Measurements from ENCODE around the gene CARD14. TPM values are rescaled to one million over a fixed set of nuclear protein-coding genes. Genes with fewer than 3 reads are reported as not detected.

Gene CARD14
- total RNA-seq, 1 donor from 2014 or later, result 0.50 TPM

DNA sequence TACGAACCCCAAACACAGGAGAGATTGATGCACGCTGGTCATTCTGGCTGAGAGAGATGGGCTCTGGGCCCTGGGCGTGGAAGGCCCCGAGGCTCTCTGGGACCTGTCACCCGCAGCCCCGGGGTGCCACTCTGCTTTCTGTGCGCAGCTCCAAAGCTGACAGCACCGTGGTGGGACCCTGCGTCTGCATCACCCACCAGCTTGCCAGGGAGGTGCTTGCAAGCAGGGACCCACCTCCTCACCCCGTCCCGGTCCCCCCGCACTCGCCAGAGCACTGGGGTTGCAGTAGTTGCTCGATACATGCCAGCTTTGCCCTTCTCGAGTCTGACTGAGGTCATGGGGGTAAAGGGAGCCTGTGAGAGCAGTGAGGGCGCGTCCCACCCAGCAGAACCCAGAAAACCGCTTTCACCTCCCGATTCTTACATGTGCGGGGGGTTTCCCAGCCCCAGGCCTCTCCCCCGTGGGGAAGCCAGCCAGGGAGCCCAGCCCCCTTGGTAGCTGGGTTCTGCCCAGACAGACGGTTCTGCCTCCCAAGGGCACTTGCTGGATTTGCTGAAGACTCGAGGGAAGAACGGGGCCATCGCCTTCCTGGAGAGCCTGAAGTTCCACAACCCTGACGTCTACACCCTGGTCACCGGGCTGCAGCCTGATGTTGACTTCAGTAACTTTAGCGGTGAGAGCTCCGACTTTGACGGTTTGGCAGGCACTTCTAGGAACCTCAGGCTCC, 12.5 kb downstream of the CARD14 start:
- intact Hi-C loops (cut with DNase I), result no loop called here
- ATAC-seq, result no peak
- Histone ChIP-seq H3K4me1 (no peaks in the 10 kb centered on the region), H3K27me3 (ENCODE audit: low read depth) (no peaks in the 10 kb centered on the region), H3K27ac (no peak overlapping the region), H3K36me3 (no peaks in the 10 kb centered on the region), H3K9me3 (no peaks in the 10 kb centered on the region), H3K4me3 (no peak overlapping the region)
- TF ChIP-seq, protein P1, sequence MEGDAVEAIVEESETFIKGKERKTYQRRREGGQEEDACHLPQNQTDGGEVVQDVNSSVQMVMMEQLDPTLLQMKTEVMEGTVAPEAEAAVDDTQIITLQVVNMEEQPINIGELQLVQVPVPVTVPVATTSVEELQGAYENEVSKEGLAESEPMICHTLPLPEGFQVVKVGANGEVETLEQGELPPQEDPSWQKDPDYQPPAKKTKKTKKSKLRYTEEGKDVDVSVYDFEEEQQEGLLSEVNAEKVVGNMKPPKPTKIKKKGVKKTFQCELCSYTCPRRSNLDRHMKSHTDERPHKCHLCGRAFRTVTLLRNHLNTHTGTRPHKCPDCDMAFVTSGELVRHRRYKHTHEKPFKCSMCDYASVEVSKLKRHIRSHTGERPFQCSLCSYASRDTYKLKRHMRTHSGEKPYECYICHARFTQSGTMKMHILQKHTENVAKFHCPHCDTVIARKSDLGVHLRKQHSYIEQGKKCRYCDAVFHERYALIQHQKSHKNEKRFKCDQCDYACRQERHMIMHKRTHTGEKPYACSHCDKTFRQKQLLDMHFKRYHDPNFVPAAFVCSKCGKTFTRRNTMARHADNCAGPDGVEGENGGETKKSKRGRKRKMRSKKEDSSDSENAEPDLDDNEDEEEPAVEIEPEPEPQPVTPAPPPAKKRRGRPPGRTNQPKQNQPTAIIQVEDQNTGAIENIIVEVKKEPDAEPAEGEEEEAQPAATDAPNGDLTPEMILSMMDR (IDR thresholded peaks at IDR 0.05), result no peak
- DNase-seq, result no peak

DNA sequence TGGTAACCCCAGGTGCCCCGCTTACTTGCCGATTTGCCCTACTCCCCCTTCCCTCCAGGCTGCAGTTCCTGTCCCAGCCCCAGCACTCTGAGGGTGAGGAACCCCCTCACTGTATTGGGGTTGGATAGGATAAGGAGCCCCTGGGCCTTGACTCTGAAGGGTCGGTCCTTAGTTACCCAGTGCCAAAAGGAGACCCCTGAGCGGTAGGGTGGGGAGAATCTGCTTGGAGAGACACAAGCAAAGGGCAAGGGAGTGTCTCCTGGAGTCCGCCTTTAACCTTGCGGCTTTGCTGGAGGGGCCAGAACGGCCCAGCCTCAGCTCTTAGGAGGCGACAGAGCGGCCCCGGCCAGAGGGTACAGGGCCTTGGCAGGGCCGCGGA, 13.0 kb downstream of the CARD14 start:
- Histone ChIP-seq H3K36me3 (no peaks in the 10 kb centered on the region), H3K9me3 (no peaks in the 10 kb centered on the region), H3K4me1 (peaks cover 3% of the 10 kb centered on the region), H3K27ac (no peak overlapping the region), H3K4me3 (no peak overlapping the region), H3K27me3 (ENCODE audit: low read depth) (no peaks in the 10 kb centered on the region)
- no peak for DNase-seq
- ATAC-seq, result no peak
- intact Hi-C loops (cut with DNase I), result no loop called here
- TF ChIP-seq, protein P1 (IDR thresholded peaks at IDR 0.05), result no peak

GRCh38 chr17:80183581-80184422, 14.0 kb downstream of the CARD14 start:
- ATAC-seq, result no peak
- no peak for DNase-seq
- Histone ChIP-seq H3K36me3 (no peaks in the 10 kb centered on the region), H3K4me1 (peaks cover 10% of the 10 kb centered on the region), H3K9me3 (no peaks in the 10 kb centered on the region), H3K27me3 (ENCODE audit: low read depth) (no peaks in the 10 kb centered on the region), H3K4me3 (no peak overlapping the region), H3K27ac (no peak overlapping the region)
- TF ChIP-seq, protein P1 (IDR thresholded peaks at IDR 0.05), result no peak
- intact Hi-C loops (cut with DNase I), result no loop called here

DNA sequence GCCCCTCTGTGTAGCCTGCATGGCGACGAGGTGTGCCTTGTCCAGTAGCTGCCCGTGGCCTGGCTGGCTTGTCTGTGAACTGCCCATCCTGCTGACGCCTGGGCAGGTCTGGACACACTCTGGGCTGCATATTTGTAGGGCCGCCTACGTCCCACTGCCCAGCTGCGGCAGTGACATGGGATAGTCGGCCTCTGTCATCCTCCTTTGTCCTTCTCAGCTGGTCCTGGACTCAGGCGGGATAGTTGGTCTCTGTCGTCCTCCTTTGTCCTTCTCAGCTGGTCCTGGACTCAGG, 14.5 kb downstream of the CARD14 start:
- Histone ChIP-seq H3K4me3 (no peak overlapping the region), H3K36me3 (no peaks in the 10 kb centered on the region), H3K27ac (no peak overlapping the region), H3K27me3 (ENCODE audit: low read depth) (no peaks in the 10 kb centered on the region), H3K4me1 (peaks cover 10% of the 10 kb centered on the region), H3K9me3 (no peaks in the 10 kb centered on the region)
- DNase-seq (no peak), ATAC-seq (no peak)
- TF ChIP-seq, protein P1 (IDR thresholded peaks at IDR 0.05), result no peak
- intact Hi-C loops (cut with DNase I), result no loop called here

DNA sequence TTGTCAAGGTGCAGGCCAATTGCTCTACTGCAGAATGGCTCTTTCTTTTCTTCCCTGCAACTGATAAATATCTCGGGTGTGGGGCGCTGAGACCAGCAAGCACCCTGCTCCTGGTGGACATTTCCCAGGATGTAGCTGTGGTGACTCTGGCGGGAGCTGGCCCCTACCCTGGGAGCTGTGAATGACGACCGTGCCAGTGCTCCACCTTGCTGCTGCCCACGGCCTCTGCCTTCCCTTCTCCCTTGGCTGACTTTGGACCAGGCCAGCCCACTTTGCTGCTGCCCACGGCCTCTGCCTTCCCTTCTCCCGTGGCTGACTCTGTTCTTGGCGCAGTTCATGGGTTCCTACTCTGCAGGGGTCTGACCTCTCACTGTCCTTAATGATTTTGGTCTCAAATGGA, 16.1 kb downstream of the CARD14 start:
- TF ChIP-seq, protein P1 (IDR thresholded peaks at IDR 0.05), result no peak
- Histone ChIP-seq H3K27ac (no peak overlapping the region), H3K4me3 (no peak overlapping the region), H3K27me3 (ENCODE audit: low read depth) (no peaks in the 10 kb centered on the region), H3K36me3 (no peaks in the 10 kb centered on the region), H3K4me1 (peaks cover 10% of the 10 kb centered on the region), H3K9me3 (no peaks in the 10 kb centered on the region)
- DNase-seq, result no peak
- ATAC-seq, result no peak
- intact Hi-C loops (cut with DNase I), result no loop called here
